ENCODE measurements around the gene OTUB2.

The OTUB2 gene

DNA sequence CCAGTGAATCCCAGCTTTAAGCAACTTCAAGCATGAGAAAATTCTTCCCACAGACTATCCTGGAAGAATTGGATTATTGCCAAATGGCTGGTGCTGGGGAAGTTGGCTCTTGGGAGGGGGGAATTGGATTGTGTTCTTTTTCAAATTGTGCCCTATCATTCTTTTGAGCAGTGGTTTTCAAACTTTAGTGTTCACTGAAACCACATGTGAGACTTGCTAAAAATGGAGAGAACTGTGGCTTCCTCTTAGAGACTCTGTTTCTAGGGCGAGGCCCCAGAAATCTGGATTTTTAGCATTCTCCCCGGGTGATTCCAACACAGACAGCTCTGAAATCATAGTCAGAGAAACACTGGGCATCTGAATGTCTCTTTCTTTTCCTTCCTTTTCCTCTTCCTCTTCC is 14.3 kb upstream of the OTUB2 start:
- H3K36me3 ChIP-seq (ENCODE audit: insufficient read depth, low read length), result no peaks in the 10 kb centered on the region
- no peaks in the 10 kb centered on the region for H3K4me1 ChIP-seq (ENCODE audit: insufficient read depth, low read length)
- H3K9me3 ChIP-seq (ENCODE audit: low read length), result no peaks in the 10 kb centered on the region
- H3K9ac ChIP-seq (ENCODE audit: low read length), result no peak overlapping the region
- no peak overlapping the region for H3K4me3 ChIP-seq (ENCODE audit: low read depth in 1 of 2, low read length in 2 of 2)
- H3K27me3 ChIP-seq (ENCODE audit: control insufficient read depth in 1 of 2, insufficient read depth in 2 of 2, low read length in 2 of 2), result no peaks in the 10 kb centered on the region
- H3K27ac ChIP-seq (ENCODE audit: low read depth, low read length), result no peak overlapping the region

DNA sequence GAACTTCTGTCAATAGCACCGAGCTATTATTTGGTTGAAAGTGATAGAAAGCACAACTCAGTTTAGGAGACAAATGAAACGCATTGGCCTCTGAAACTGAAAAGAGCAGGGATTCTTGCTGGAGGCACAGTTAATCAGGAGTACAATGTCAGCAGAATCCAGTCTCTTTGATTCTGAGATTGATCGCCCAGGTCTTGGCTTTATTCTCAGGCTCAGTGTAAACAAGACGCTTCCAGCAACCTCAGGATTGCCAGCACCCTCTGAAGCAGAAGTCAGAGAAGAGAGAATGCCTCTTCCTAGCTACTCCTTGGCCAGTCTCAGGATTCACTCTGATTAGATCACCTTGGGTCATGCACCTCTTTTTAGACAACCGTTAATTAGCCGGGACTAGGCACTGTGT is 11.8 kb upstream of the OTUB2 start:
- no peaks in the 10 kb centered on the region for H3K27me3 ChIP-seq (ENCODE audit: control insufficient read depth in 1 of 2, insufficient read depth in 2 of 2, low read length in 2 of 2)
- no peaks in the 10 kb centered on the region for H3K36me3 ChIP-seq (ENCODE audit: insufficient read depth, low read length)
- no peaks in the 10 kb centered on the region for H3K4me1 ChIP-seq (ENCODE audit: insufficient read depth, low read length)
- no peaks in the 10 kb centered on the region for H3K9me3 ChIP-seq (ENCODE audit: low read length)
- no peak overlapping the region for H3K9ac ChIP-seq (ENCODE audit: low read length)
- no peak overlapping the region for H3K27ac ChIP-seq (ENCODE audit: low read depth, low read length)
- no peak overlapping the region for H3K4me3 ChIP-seq (ENCODE audit: low read depth in 1 of 2, low read length in 2 of 2)

DNA sequence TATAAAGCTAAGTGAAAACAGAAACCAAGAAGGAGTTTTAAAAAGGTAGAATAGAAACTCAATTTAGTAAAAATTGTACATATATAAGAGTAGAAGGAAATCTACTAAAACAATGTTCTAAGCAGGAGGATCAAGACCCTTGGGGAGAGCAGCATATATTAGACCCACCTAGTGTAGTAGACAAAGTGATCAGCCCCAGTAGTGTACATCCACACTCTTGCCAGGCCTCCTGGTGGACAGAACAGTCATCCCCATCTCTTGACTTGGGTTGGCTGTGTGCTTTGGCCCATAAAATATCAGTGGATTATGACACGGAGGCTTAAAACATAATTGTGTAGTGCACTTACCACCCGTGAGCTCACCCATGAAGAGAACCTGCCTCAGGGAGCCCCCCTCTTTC is 10.9 kb upstream of the OTUB2 start:
- Histone ChIP-seq H3K27me3 (ENCODE audit: control insufficient read depth in 1 of 2, insufficient read depth in 2 of 2, low read length in 2 of 2) (no peaks in the 10 kb centered on the region), H3K4me3 (ENCODE audit: low read depth in 1 of 2, low read length in 2 of 2) (no peak overlapping the region), H3K9me3 (ENCODE audit: low read length) (no peaks in the 10 kb centered on the region), H3K9ac (ENCODE audit: low read length) (no peak overlapping the region), H3K27ac (ENCODE audit: low read depth, low read length) (no peak overlapping the region), H3K4me1 (ENCODE audit: insufficient read depth, low read length) (no peaks in the 10 kb centered on the region), H3K36me3 (ENCODE audit: insufficient read depth, low read length) (no peaks in the 10 kb centered on the region)

DNA sequence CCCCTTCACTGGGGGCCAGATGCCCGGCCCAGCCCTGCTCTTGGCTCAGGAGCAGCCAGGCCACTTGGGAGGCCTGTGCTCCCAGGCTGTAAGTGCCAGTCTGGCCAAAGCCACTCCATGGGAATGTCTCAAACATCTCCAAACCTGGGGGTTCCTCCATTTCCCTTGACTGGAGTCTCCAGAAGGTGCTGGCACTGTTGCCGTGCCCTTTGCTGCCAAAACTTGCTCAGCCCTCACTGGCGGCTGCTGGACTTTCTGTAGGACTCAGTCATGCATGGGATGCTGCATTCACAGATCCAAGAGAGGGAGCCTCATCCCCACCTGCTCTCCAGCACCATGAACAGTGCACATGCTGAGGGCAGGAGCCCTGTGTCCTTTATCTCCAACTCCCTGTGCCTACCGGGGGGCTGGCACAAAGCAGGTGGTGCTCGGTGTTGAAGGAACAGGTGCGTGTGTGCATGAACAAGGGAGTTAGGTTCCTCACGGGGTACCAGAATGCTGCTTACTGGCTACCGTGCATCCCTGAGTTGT is 9.6 kb upstream of the OTUB2 start:
- Histone ChIP-seq H3K27me3 (ENCODE audit: control insufficient read depth in 1 of 2, insufficient read depth in 2 of 2, low read length in 2 of 2) (no peaks in the 10 kb centered on the region), H3K9me3 (ENCODE audit: low read length) (no peaks in the 10 kb centered on the region), H3K4me3 (ENCODE audit: low read depth in 1 of 2, low read length in 2 of 2) (no peak overlapping the region), H3K4me1 (ENCODE audit: insufficient read depth, low read length) (no peaks in the 10 kb centered on the region), H3K27ac (ENCODE audit: low read depth, low read length) (no peak overlapping the region), H3K9ac (ENCODE audit: low read length) (no peak overlapping the region), H3K36me3 (ENCODE audit: insufficient read depth, low read length) (no peaks in the 10 kb centered on the region)

DNA sequence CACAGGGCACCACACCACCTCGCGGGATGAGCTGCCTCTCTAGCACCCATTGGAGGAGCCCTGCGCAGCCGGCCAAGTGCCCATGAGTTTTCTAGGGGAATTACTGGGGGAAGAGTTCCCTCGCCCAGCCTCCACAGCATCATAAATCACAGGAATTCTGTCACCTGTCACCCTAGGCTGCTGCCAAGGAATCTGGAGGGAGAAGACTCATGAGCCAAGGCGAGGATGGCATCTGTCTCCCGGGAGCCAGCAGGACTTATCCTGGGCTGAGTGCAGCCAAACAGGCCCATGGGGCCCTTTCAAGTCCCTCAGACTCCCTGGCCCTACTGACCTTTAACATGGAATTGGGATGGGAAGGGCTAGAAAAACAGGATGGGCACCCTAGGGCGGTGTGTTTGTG is 7.8 kb upstream of the OTUB2 start:
- H3K4me3 ChIP-seq (ENCODE audit: low read depth in 1 of 2, low read length in 2 of 2), result no peak overlapping the region
- H3K9me3 ChIP-seq (ENCODE audit: low read length), result no peaks in the 10 kb centered on the region
- H3K4me1 ChIP-seq (ENCODE audit: insufficient read depth, low read length), result no peaks in the 10 kb centered on the region
- H3K36me3 ChIP-seq (ENCODE audit: insufficient read depth, low read length), result no peaks in the 10 kb centered on the region
- no peak overlapping the region for H3K9ac ChIP-seq (ENCODE audit: low read length)
- H3K27ac ChIP-seq (ENCODE audit: low read depth, low read length), result no peak overlapping the region
- H3K27me3 ChIP-seq (ENCODE audit: control insufficient read depth in 1 of 2, insufficient read depth in 2 of 2, low read length in 2 of 2), result no peaks in the 10 kb centered on the region

DNA sequence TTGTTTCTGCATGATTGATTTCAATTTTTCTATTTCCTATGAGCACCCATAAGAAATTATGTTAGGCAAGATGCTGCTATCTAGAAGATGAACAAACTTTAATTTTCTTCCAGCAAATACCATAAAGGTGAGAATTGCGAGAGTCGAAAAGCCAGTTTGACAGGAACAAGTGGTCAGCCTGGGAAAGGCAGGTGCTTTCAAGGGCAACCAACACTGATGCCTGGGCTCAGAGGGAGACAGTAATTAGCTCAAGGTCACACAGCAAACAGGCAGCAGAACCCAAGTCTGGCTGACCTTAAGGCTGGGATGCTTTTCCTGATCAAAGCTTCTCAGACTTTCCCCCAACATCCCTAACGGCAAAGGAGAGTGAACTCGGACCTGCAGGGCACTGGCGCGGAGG is 6.8 kb upstream of the OTUB2 start:
- no peak overlapping the region for H3K4me3 ChIP-seq (ENCODE audit: low read depth in 1 of 2, low read length in 2 of 2)
- no peaks in the 10 kb centered on the region for H3K36me3 ChIP-seq (ENCODE audit: insufficient read depth, low read length)
- H3K9ac ChIP-seq (ENCODE audit: low read length), result no peak overlapping the region
- H3K9me3 ChIP-seq (ENCODE audit: low read length), result no peaks in the 10 kb centered on the region
- no peak overlapping the region for H3K27ac ChIP-seq (ENCODE audit: low read depth, low read length)
- no peaks in the 10 kb centered on the region for H3K4me1 ChIP-seq (ENCODE audit: insufficient read depth, low read length)
- H3K27me3 ChIP-seq (ENCODE audit: control insufficient read depth in 1 of 2, insufficient read depth in 2 of 2, low read length in 2 of 2), result no peaks in the 10 kb centered on the region

DNA sequence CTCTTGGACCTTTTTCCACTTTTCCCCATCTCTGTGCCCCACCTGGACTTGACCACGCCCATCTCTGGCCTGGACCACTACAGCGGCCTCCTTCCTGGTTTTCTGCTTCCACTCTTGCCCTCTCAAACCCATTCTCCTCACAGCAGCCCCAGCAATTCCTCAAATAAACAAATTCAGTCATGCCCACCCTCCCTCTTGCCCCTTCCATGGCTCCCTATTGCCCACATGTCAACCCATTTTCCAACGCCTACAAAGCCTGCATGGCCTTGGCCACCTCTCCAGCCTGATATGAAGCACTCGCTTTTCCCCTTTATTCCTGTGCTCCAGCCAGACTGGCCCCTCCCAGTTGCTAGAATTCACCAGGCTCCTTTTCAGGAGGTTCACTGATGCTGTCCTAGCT is 5.9 kb upstream of the OTUB2 start:
- H3K4me1 ChIP-seq (ENCODE audit: insufficient read depth, low read length), result no peaks in the 10 kb centered on the region
- H3K27me3 ChIP-seq (ENCODE audit: control insufficient read depth in 1 of 2, insufficient read depth in 2 of 2, low read length in 2 of 2), result no peaks in the 10 kb centered on the region
- H3K9ac ChIP-seq (ENCODE audit: low read length), result no peak overlapping the region
- H3K36me3 ChIP-seq (ENCODE audit: insufficient read depth, low read length), result no peaks in the 10 kb centered on the region
- no peaks in the 10 kb centered on the region for H3K9me3 ChIP-seq (ENCODE audit: low read length)
- no peak overlapping the region for H3K27ac ChIP-seq (ENCODE audit: low read depth, low read length)
- no peak overlapping the region for H3K4me3 ChIP-seq (ENCODE audit: low read depth in 1 of 2, low read length in 2 of 2)

DNA sequence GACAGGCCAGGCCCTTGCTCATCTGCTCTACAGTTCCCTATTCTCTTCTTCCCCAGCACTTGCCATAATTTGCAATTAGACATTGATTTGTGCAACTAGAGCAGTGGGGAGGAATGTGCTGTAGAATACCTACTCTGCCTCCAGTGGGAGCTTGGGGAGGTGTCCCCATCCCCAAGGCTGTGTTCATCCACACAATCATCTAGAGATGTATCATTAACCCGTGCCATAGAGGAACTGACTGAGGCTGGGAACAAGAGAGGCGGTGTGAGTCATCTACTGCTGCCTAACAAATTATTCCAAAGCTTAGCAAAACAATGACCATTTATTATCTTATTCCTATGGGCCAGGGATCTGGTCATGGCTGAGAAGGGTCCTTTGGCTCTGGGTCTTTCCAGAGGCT is 5.1 kb upstream of the OTUB2 start:
- no peaks in the 10 kb centered on the region for H3K36me3 ChIP-seq (ENCODE audit: insufficient read depth, low read length)
- no peak overlapping the region for H3K4me3 ChIP-seq (ENCODE audit: low read depth in 1 of 2, low read length in 2 of 2)
- no peaks in the 10 kb centered on the region for H3K9me3 ChIP-seq (ENCODE audit: low read length)
- H3K4me1 ChIP-seq (ENCODE audit: insufficient read depth, low read length), result no peaks in the 10 kb centered on the region
- H3K27me3 ChIP-seq (ENCODE audit: control insufficient read depth in 1 of 2, insufficient read depth in 2 of 2, low read length in 2 of 2), result no peaks in the 10 kb centered on the region
- no peak overlapping the region for H3K27ac ChIP-seq (ENCODE audit: low read depth, low read length)
- no peak overlapping the region for H3K9ac ChIP-seq (ENCODE audit: low read length)

DNA sequence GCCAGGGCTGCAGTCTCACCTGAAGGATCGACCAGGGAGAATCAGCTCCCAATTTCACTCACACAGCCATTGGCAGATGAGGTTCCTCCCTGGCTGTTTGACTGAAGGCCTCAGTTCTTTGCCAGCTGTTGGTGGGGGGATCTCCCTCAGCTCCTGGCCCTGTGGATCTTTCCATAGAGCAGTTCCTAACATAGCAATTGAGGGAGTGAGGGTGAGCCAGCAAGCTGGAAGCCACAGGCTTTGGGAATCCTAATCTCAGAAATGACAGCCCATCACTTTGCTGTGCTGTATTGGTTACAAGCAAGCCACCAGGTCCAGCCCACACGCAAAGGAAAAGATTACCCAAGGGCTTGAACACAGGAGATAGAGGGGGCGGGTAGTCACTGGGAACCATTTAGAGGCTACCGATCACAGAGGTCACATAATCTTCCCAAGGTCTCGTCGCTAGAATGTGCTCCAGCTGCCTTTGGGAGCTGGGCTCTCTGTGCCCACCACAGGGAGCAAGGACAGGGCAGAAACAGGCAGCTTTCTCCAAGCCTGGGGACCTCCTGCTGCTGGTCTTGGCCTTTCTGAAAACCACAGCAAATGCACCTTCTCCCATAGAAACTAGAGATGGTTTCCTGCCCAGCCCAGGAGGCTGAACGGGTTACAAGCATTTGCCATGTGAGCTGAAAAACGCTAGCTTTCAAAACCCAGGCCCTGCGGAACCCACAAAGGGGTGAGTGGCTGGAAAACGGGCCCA is 4.6 kb upstream of the OTUB2 start:
- no peak overlapping the region for H3K4me3 ChIP-seq (ENCODE audit: low read depth in 1 of 2, low read length in 2 of 2)
- no peaks in the 10 kb centered on the region for H3K27me3 ChIP-seq (ENCODE audit: control insufficient read depth in 1 of 2, insufficient read depth in 2 of 2, low read length in 2 of 2)
- no peaks in the 10 kb centered on the region for H3K36me3 ChIP-seq (ENCODE audit: insufficient read depth, low read length)
- no peak overlapping the region for H3K9ac ChIP-seq (ENCODE audit: low read length)
- H3K9me3 ChIP-seq (ENCODE audit: low read length), result no peaks in the 10 kb centered on the region
- H3K27ac ChIP-seq (ENCODE audit: low read depth, low read length), result no peak overlapping the region
- H3K4me1 ChIP-seq (ENCODE audit: insufficient read depth, low read length), result no peaks in the 10 kb centered on the region

DNA sequence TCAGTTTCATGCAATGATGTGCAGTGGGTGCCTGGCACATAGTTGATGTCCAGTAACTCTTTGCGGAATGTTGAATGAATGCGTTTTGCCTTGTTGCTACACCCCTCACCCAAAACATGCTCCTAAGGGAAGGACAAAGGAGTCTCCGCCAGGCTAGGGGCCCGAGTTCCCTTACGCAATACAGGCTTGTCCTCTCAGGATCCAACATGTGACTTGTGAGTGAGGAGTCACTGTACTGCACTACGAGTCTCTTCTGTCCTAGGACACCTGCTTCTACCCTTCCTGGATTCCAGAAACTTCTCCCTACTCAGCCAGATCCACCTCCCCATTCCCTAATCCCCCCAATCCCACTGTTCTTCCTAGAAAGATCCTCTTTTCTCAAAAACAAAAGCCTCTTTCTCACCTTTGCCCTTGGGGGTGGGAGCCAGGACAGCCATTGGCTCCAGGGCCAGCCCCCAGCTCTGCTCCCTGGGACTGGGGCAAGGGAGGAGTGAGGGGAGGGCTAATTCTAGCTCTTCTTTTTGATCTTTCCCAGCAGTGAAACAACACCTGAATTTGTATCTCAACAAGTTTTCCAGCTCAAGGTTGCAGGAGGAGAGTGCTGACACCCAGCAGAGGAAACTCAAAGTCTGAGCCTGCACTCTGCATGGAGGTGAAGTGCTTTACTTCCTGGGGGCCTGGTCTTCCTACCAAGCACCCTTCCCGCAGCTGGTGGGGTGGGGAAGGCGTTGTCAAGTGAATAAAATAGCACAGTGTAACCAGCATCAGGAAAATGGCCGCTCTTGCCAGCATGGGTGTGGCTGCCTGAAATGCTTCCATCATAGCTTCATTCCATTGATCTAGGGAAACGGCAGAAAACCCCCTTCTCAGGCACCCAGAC is 3.4 kb upstream of the OTUB2 start:
- no peaks in the 10 kb centered on the region for H3K9me3 ChIP-seq (ENCODE audit: low read length)
- H3K36me3 ChIP-seq (ENCODE audit: insufficient read depth, low read length), result no peaks in the 10 kb centered on the region
- no peak overlapping the region for H3K4me3 ChIP-seq (ENCODE audit: low read depth in 1 of 2, low read length in 2 of 2)
- no peaks in the 10 kb centered on the region for H3K27me3 ChIP-seq (ENCODE audit: control insufficient read depth in 1 of 2, insufficient read depth in 2 of 2, low read length in 2 of 2)
- H3K27ac ChIP-seq (ENCODE audit: low read depth, low read length), result no peak overlapping the region
- peaks cover 6% of the 10 kb centered on the region for H3K4me1 ChIP-seq (ENCODE audit: insufficient read depth, low read length)
- no peak overlapping the region for H3K9ac ChIP-seq (ENCODE audit: low read length)

DNA sequence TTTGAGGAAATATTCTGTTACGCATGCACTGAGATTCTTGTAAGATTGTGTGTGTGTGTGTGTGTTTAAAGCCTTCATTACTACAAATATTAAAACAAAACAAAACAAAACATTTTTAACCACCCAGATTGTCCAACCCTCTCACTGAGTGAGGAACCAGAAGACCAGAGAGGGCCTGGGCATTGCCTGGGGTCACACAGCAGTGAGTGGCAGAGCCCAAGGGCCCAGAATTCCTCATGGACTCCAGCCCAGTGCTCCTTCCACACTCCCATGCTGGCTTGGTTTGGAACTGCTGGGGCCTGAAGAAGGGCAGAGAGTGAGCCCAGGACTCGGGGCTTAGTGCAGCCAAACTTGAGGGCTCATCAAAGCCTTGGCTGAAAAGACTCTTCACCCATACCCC is 1.6 kb upstream of the OTUB2 start:
- Histone ChIP-seq H3K36me3 (ENCODE audit: insufficient read depth, low read length) (no peaks in the 10 kb centered on the region), H3K9ac (ENCODE audit: low read length) (no peak overlapping the region), H3K27me3 (ENCODE audit: control insufficient read depth in 1 of 2, insufficient read depth in 2 of 2, low read length in 2 of 2) (no peaks in the 10 kb centered on the region), H3K4me1 (ENCODE audit: insufficient read depth, low read length) (peaks cover 6% of the 10 kb centered on the region), H3K9me3 (ENCODE audit: low read length) (no peaks in the 10 kb centered on the region), H3K4me3 (ENCODE audit: low read depth in 1 of 2, low read length in 2 of 2) (no peak overlapping the region), H3K27ac (ENCODE audit: low read depth, low read length) (no peak overlapping the region)
